ENCODE measurements around the gene TEDC2.
A peak's percentile ranks its signal among the peaks of the same experiment; 100 is the strongest.
"Not testable (repeated sequence)": the region's sequence is repeated elsewhere in the genome, so short reads cannot be mapped to it uniquely, and the experiment has no call there.

The TEDC2 gene

GRCh38 chr16:2476345-2476720 lies 16.4 kb downstream of the TEDC2 start:
- DNase-seq (ENCODE audit: low read depth in 3 of 3) = no peak

GRCh38 chr16:2476741-2477140 lies 16.8 kb downstream of the TEDC2 start:
- no peak for DNase-seq (ENCODE audit: low read depth in 3 of 3)

- no peak for DNase-seq (ENCODE audit: low read depth in 3 of 3)
These were observed 17.4 kb downstream of the TEDC2 start for GRCh38 chr16:2477327-2477726.

- DNase-seq (ENCODE audit: low read depth in 3 of 3) = no peak
These were observed 18.4 kb downstream of the TEDC2 start for GRCh38 chr16:2478279-2478678.

GRCh38 chr16:2479996-2480395 lies 20.1 kb downstream of the TEDC2 start:
- DNase-seq (ENCODE audit: low read depth in 3 of 3) = not testable (repeated sequence)

GRCh38 chr16:2480948-2481347 lies 21.0 kb downstream of the TEDC2 start:
- DNase-seq (ENCODE audit: low read depth in 3 of 3) = no peak

- no peak for DNase-seq (ENCODE audit: low read depth in 3 of 3)
These were observed 21.8 kb downstream of the TEDC2 start for GRCh38 chr16:2481676-2482075.

GRCh38 chr16:2482249-2482648 lies 22.3 kb downstream of the TEDC2 start:
- no peak for DNase-seq (ENCODE audit: low read depth in 3 of 3)

- no peak for DNase-seq (ENCODE audit: low read depth in 3 of 3)
These were observed 23.0 kb downstream of the TEDC2 start for GRCh38 chr16:2482708-2483534.

- DNase-seq (ENCODE audit: low read depth in 3 of 3) = no peak
These were observed 24.3 kb downstream of the TEDC2 start for GRCh38 chr16:2483939-2484897.

GRCh38 chr16:2484898-2485508 lies 25.1 kb downstream of the TEDC2 start:
- DNase-seq (ENCODE audit: low read depth in 3 of 3) = no peak

- DNase-seq (ENCODE audit: low read depth in 3 of 3) = no peak
These were observed 26.1 kb downstream of the TEDC2 start for GRCh38 chr16:2485811-2486507.

- peak; percentile 48 to 63 (median 55) for DNase-seq (ENCODE audit: low read depth in 3 of 3)
These were observed 27.0 kb downstream of the TEDC2 start for GRCh38 chr16:2486645-2487516.

- no peak for DNase-seq (ENCODE audit: low read depth in 3 of 3)
These were observed 27.6 kb downstream of the TEDC2 start for GRCh38 chr16:2487517-2487842.

- no peak for DNase-seq (ENCODE audit: low read depth in 3 of 3)
These were observed 28.1 kb downstream of the TEDC2 start for GRCh38 chr16:2487903-2488531.

- no peak for DNase-seq (ENCODE audit: low read depth in 3 of 3)
These were observed 29.7 kb downstream of the TEDC2 start for GRCh38 chr16:2489581-2489980.

- DNase-seq (ENCODE audit: low read depth in 3 of 3) = no peak
These were observed 30.5 kb downstream of the TEDC2 start for GRCh38 chr16:2490190-2491105.

- no peak for DNase-seq (ENCODE audit: low read depth in 3 of 3)
These were observed 32.4 kb downstream of the TEDC2 start for GRCh38 chr16:2492292-2492691.

GRCh38 chr16:2493605-2494004 lies 33.7 kb downstream of the TEDC2 start:
- DNase-seq (ENCODE audit: low read depth in 3 of 3) = no peak
